Testis (tissue), 3 donors: ENCODE data around the gene TMEM181. TPM values are rescaled to one million over a fixed set of nuclear protein-coding genes. Genes with fewer than 3 reads are reported as not detected.
"Not testable (repeated sequence)": the region's sequence is repeated elsewhere in the genome, so short reads cannot be mapped to it uniquely, and the experiment has no call there.

Experiments
- DNase-seq: peaks from one replicate; pipeline ENCODE4 v3.0.0-alpha.2; 2019
- H3K27ac ChIP-seq, 2 donors: fragments of 200-600 bp; sonication (generic); one replicate each; pipeline ENCODE4 v1.5.1; 2019
- H3K27me3 ChIP-seq: fragments of 200-600 bp; sonication (generic); one replicate; pipeline ENCODE4 v1.5.1; 2019
- H3K36me3 ChIP-seq: fragments of 200-600 bp; sonication (generic); one replicate; pipeline ENCODE4 v1.5.1; 2017; ENCODE audit warnings: low read depth; ENCODE audit errors: missing control alignments
- H3K4me1 ChIP-seq: fragments of 200-600 bp; sonication (generic); one replicate; pipeline ENCODE4 v1.5.1; 2019
- H3K4me3 ChIP-seq, 2 donors: fragments of 200-600 bp; sonication (generic); one replicate each; pipeline ENCODE4 v1.5.1; 2017 to 2019
- H3K9me3 ChIP-seq: fragments of 200-600 bp; sonication (generic); one replicate; pipeline ENCODE4 v1.5.1; 2017
- POLR2A ChIP-seq: fragments of 450-650 bp; IDR thresholded peaks from one replicate; pipeline ENCODE4 v1.6.1; 2017; ENCODE audit warnings: antibody characterized with exemption, mild to moderate bottlenecking, moderate library complexity
- WGBS, 2 donors: methylation state at CpG; one replicate each; pipeline ENCODE4 v1.1.5; 2018; 5-methylcytosine and 5-hydroxymethylcytosine counted together
- intact Hi-C: fragments of 100-400 bp; cut with DNase I; formaldehyde crosslinking; loops from one replicate; pipeline ENCODE4 v1.15.1; 2023; ENCODE audit warnings: low total_unique reads
- polyA plus RNA-seq: library from polyadenylated mRNA; stranded (reverse); fragments of 350-450 nt; fragmentation: Illumina TruSeq; extraction: RNeasy Lipid Tissue Mini Kit (QIAGEN cat#74804); gene quantifications from one replicate; pipeline ENCODE4 v1.2.3, GENCODE V29; 2014; ENCODE audit warnings: low read depth, low replicate concordance; ENCODE audit not compliant: insufficient read depth
- total RNA-seq, 2 donors: library from RNA; depleted of rRNA; stranded (reverse); fragments of >200 nt; gene quantifications; one replicate each; pipeline ENCODE4 v1.2.3, GENCODE V29; 2016
- TF ChIP-seq, protein P1 (sequence below), 3 experiments: fragments of 450-650 bp in 2 of 3; fragments of 200-600 bp in 1 of 3; sonication (generic) in 1 of 3; IDR thresholded peaks; one replicate each; pipeline ENCODE4 v1.5.1; 2016 to 2019; ENCODE audit warnings: antibody characterized with exemption in 3 of 3, mild to moderate bottlenecking in 2 of 3, moderate library complexity in 1 of 3

Gene TMEM181
- total and polyA plus RNA-seq, 3 donors from 2014 or later: 41.4 to 81.0 (median 74.6) TPM

DNA sequence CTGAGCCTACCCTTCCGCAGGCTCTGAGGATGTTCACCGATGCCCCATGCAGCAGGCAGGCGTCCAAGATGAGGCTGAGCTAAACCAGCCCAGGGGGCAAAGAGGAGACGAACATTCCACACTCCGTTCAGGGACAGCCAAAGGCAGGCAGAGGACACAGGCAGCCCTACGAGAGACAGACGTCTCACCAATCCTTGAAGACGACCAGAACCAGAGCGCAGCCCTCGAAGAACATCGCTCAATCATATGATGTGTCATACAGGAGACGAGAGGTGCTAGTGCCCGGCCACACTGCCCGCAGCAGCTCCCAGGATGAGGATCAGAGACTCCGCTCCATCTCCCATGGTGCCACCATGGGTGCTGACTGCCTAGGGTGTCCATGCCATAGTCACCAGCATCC is 35.6 kb upstream of the TMEM181 start:
- Histone ChIP-seq H3K27ac (no peak overlapping the region), H3K36me3 (no peaks in the 10 kb centered on the region), H3K4me1 (no peaks in the 10 kb centered on the region), H3K9me3 (no peaks in the 10 kb centered on the region), H3K4me3 (no peak overlapping the region), H3K27me3 (no peaks in the 10 kb centered on the region)
- WGBS, 2 donors: 93 to 95% methylated on average over 5 to 15 of the region's 15 CpGs
- DNase-seq: no peak
- TF ChIP-seq, protein P1, sequence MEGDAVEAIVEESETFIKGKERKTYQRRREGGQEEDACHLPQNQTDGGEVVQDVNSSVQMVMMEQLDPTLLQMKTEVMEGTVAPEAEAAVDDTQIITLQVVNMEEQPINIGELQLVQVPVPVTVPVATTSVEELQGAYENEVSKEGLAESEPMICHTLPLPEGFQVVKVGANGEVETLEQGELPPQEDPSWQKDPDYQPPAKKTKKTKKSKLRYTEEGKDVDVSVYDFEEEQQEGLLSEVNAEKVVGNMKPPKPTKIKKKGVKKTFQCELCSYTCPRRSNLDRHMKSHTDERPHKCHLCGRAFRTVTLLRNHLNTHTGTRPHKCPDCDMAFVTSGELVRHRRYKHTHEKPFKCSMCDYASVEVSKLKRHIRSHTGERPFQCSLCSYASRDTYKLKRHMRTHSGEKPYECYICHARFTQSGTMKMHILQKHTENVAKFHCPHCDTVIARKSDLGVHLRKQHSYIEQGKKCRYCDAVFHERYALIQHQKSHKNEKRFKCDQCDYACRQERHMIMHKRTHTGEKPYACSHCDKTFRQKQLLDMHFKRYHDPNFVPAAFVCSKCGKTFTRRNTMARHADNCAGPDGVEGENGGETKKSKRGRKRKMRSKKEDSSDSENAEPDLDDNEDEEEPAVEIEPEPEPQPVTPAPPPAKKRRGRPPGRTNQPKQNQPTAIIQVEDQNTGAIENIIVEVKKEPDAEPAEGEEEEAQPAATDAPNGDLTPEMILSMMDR (IDR thresholded peaks at IDR 0.05): no peak
- TF ChIP-seq POLR2A: no peak
- intact Hi-C loops: no loop called here

DNA sequence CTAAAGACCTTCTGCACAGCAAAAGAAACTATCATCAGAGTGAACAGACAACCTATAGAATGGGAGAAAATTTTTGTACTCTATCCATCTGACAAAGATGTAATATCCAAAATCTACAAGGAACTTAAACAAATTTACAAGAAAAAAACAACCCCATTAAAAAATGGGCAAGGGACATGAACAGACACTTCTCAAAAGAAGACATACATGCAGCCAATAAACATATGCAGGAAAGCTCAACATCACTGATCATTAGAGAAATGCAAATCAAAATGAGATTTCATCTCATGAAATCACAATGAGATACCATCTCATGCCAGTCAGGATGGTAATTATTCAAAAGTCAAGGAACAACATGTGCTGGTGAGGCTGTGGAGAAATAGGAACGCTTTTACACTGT is 32.0 kb upstream of the TMEM181 start:
- H3K4me3 ChIP-seq, H3K9me3 ChIP-seq, intact Hi-C loops, H3K4me1 ChIP-seq, H3K27ac ChIP-seq, H3K36me3 ChIP-seq, DNase-seq, H3K27me3 ChIP-seq: not testable (repeated sequence)
- 94 to 95% methylated on average over 1 of the region's 1 CpG for WGBS, 2 donors

DNA sequence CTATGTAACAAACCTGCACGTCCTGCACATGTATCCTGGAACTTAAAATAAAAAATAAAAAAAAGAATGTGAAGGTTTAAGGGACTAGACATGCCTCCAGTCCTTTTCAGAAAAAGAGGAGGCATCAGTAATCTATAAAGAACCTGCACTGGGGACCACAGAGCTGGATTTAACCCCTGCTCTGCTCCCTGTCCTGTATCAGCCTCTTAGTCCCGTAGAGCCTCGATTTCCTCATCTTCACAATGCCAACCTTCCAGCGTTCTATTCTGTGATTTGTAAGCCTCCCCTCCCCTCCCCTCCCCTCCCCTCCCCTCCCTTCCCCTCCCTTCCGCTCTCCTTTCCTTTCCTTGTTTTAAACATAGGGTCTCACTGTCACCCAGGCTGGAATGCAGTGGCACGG is 31.1 kb upstream of the TMEM181 start:
- 80 to 88% methylated on average over 6 of the region's 6 CpGs for WGBS, 2 donors
- Histone ChIP-seq H3K9me3 (no peaks in the 10 kb centered on the region), H3K36me3 (no peaks in the 10 kb centered on the region), H3K27me3 (no peaks in the 10 kb centered on the region), H3K4me1 (no peaks in the 10 kb centered on the region), H3K27ac (no peak overlapping the region), H3K4me3 (no peak overlapping the region)
- intact Hi-C loops: no loop called here
- TF ChIP-seq, protein P1 (IDR thresholded peaks at IDR 0.05): no peak
- no peak for TF ChIP-seq POLR2A
- no peak for DNase-seq

DNA sequence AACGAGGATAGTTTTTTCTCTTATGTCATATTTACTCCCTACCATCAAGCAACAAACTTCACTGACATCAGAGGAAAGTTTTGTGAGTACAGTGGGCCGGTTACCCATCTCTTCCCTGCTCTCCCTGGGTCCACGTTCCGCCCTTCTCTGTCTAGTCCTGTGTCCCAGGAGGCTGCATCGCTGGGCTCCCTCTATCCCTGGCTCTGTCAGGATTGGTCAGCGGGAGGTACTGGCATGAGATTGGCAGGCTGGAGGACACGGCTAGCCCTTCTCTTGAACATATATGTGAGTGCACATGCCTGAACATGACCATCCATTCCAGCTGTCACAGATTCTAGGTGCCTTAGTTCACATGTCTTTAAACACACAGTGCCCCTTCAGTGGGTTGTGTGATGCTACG is 30.3 kb upstream of the TMEM181 start:
- no peaks in the 10 kb centered on the region for H3K27me3 ChIP-seq
- intact Hi-C loops: no loop called here
- 84 to 88% methylated on average over 8 of the region's 8 CpGs for WGBS, 2 donors
- no peaks in the 10 kb centered on the region for H3K4me1 ChIP-seq
- no peak overlapping the region for H3K4me3 ChIP-seq
- TF ChIP-seq, protein P1 (IDR thresholded peaks at IDR 0.05): no peak
- no peak for TF ChIP-seq POLR2A
- H3K9me3 ChIP-seq: no peaks in the 10 kb centered on the region
- H3K36me3 ChIP-seq: no peaks in the 10 kb centered on the region
- no peak overlapping the region for H3K27ac ChIP-seq
- DNase-seq: no peak

DNA sequence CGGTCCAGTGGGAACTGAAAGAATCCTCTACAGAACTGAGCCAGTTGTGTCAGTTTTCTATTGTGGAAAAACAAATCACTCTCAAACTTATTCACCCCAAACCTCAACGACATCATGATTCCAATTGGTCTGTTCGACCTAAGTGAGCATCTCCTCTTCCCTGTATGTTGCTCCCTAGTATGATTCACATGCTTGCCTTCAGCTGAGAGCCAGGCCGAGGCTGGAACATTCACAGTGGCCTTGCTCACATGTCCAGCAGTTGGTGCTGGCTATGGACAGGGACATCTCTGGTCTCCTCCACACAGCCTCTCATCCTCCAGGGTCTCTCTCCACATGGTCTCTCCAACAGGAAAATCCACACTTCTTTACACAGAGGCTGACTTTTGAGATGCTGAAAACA is 28.3 kb upstream of the TMEM181 start:
- Histone ChIP-seq H3K27ac (no peak overlapping the region), H3K9me3 (no peaks in the 10 kb centered on the region), H3K27me3 (no peaks in the 10 kb centered on the region), H3K4me3 (no peak overlapping the region), H3K36me3 (no peaks in the 10 kb centered on the region), H3K4me1 (peaks cover 4% of the 10 kb centered on the region)
- no peak for DNase-seq
- intact Hi-C loops: no loop called here
- no peak for TF ChIP-seq POLR2A
- TF ChIP-seq, protein P1 (IDR thresholded peaks at IDR 0.05): no peak
- WGBS, 2 donors: 79 to 90% methylated on average over 4 of the region's 4 CpGs
